T-helper 1 cell treated with Interleukin-12 subunit alpha and Interleukin-12 subunit beta and Interleukin-4 antibody, amounts not matched to agents 30 ng/mL and 1 ng/mL, for 36 hours (primary cell): Measurements from ENCODE around the gene PEPD. TPM values are rescaled to one million over a fixed set of nuclear protein-coding genes. Genes with fewer than 3 reads are reported as not detected.

Source experiments
- intact Hi-C: fragments of 100-400 bp; cut with micrococcal nuclease; formaldehyde crosslinking; loops from one replicate; pipeline ENCODE4 v1.15.1; 2024
- total RNA-seq: library from RNA; stranded (reverse); gene quantifications from 2 replicates; pipeline ENCODE4 v1.2.3, GENCODE V29; 2022

The PEPD gene
- total RNA-seq, 1 donor from 2014 or later: 18.4 TPM

GRCh38 chr19:33368074-33368864 is 153.3 kb downstream of the PEPD start:
- intact Hi-C loops: no loop called here

GRCh38 chr19:33366897-33367296 is 154.7 kb downstream of the PEPD start:
- intact Hi-C loops: no loop called here

GRCh38 chr19:33366127-33366526 is 155.5 kb downstream of the PEPD start:
- intact Hi-C loops: no loop called here

- intact Hi-C loops: no loop called here
These were observed 155.9 kb downstream of the PEPD start for GRCh38 chr19:33365691-33366090.

- intact Hi-C loops: no loop called here
These were observed 158.1 kb downstream of the PEPD start for GRCh38 chr19:33363476-33363875.

GRCh38 chr19:33362508-33363228 is 158.9 kb downstream of the PEPD start:
- intact Hi-C loops: no loop called here

GRCh38 chr19:33359581-33359980 is 162.0 kb downstream of the PEPD start:
- intact Hi-C loops: no loop called here

GRCh38 chr19:33358408-33358807 is 163.2 kb downstream of the PEPD start:
- intact Hi-C loops: no loop called here

GRCh38 chr19:33357556-33357955 is 164.0 kb downstream of the PEPD start:
- intact Hi-C loops: no loop called here

GRCh38 chr19:33355535-33355934 is 166.1 kb downstream of the PEPD start:
- intact Hi-C loops: no loop called here

GRCh38 chr19:33350538-33351309 is 170.9 kb downstream of the PEPD start:
- intact Hi-C loops: no loop called here

- intact Hi-C loops: no loop called here
These were observed 172.0 kb downstream of the PEPD start for GRCh38 chr19:33349319-33350289.

GRCh38 chr19:33348301-33349010 is 173.1 kb downstream of the PEPD start:
- intact Hi-C loops: no loop called here

GRCh38 chr19:33347300-33347699 is 174.3 kb downstream of the PEPD start:
- intact Hi-C loops: no loop called here

- intact Hi-C loops: no loop called here
These were observed 174.9 kb downstream of the PEPD start for GRCh38 chr19:33346665-33347064.

GRCh38 chr19:33345163-33345562 is 176.4 kb downstream of the PEPD start:
- intact Hi-C loops: no loop called here

- intact Hi-C loops: no loop called here
These were observed 177.0 kb downstream of the PEPD start for GRCh38 chr19:33344573-33344925.

GRCh38 chr19:33343859-33344572 is 177.6 kb downstream of the PEPD start:
- intact Hi-C loops: no loop called here

GRCh38 chr19:33343301-33343700 is 178.3 kb downstream of the PEPD start:
- intact Hi-C loops: no loop called here

- intact Hi-C loops: no loop called here
These were observed 180.6 kb downstream of the PEPD start for GRCh38 chr19:33340991-33341390.
